Naive thymus-derived CD4-positive, alpha-beta T cell (primary cell): ENCODE data around the gene OGFR. TPM values are rescaled to one million over a fixed set of nuclear protein-coding genes. Genes with fewer than 3 reads are reported as not detected.
A peak's percentile ranks its signal among the peaks of the same experiment; 100 is the strongest.

Source experiments
- ATAC-seq: fragments of 150-1000 bp; cut with Tn5 transposase; 2 replicates; pipeline ENCODE4 v1.10.0; 2021; ENCODE audit warnings: mild to moderate bottlenecking, moderate library complexity
- CTCF ChIA-PET: fragments of 350-600 bp; sonication (Branson Sonifier 250); formaldehyde crosslinking; loops from one replicate; lab custom pipeline; 2021; ENCODE audit warnings: antibody characterized with exemption; lab: Charles Lee
- POLR2A ChIA-PET: fragments of 350-600 bp; sonication (Branson Sonifier 250); formaldehyde crosslinking; loops from one replicate; lab custom pipeline; 2021; ENCODE audit warnings: antibody characterized with exemption, inconsistent platforms; lab: Charles Lee
- DNase-seq, 9 donors: peaks; one replicate each; pipeline versions ENCODE4 v3.0.0 to v3.0.0-alpha.2; 2020 to 2022; ENCODE audit warnings: mixed read lengths in 1 of 9
- H3K27ac ChIP-seq: one replicate; pipeline ENCODE4 v1.7.0; 2013; ENCODE audit warnings: mild to moderate bottlenecking, low read depth, low read length, moderate library complexity
- H3K27me3 ChIP-seq, 2 donors: one replicate each; pipeline ENCODE4 v1.7.0; 2013; ENCODE audit warnings: low read length in 2 of 2, mild to moderate bottlenecking in 2 of 2, moderate library complexity in 2 of 2; ENCODE audit not compliant: control insufficient read depth in 2 of 2, insufficient read depth in 2 of 2
- H3K36me3 ChIP-seq, 3 experiments: 1 replicate in 2 of 3; 2 replicates in 1 of 3; pipeline ENCODE4 v1.7.0; 2013; ENCODE audit warnings: low read length in 3 of 3, mild to moderate bottlenecking in 3 of 3, moderate library complexity in 1 of 3; ENCODE audit not compliant: insufficient read depth in 3 of 3, control insufficient read depth in 2 of 3
- H3K4me1 ChIP-seq, 2 donors: one replicate each; pipeline ENCODE4 v1.7.0; 2013; ENCODE audit warnings: low read length in 2 of 2, mild to moderate bottlenecking in 2 of 2, moderate library complexity in 1 of 2; ENCODE audit not compliant: control insufficient read depth in 2 of 2, insufficient read depth in 2 of 2
- H3K4me3 ChIP-seq: 2 replicates; pipeline ENCODE4 v1.7.0; 2013; ENCODE audit warnings: mild to moderate bottlenecking, low read length
- H3K9me3 ChIP-seq, 3 experiments: 1 replicate in 2 of 3; 2 replicates in 1 of 3; pipeline ENCODE4 v1.7.0; 2013; ENCODE audit warnings: low read length in 3 of 3; ENCODE audit not compliant: control insufficient read depth in 2 of 3
- H3K27ac Mint-ChIP-seq, 9 donors: one replicate each; pipeline ENCODE4 v1.8.0; 2020 to 2022; ENCODE audit warnings: mixed read lengths in 9 of 9, mild to moderate bottlenecking in 8 of 9, moderate library complexity in 5 of 9, inconsistent platforms in 2 of 9
- H3K27me3 Mint-ChIP-seq, 5 donors: one replicate each; pipeline ENCODE4 v1.8.0; 2021 to 2022; ENCODE audit warnings: mixed read lengths in 5 of 5, mild to moderate bottlenecking in 1 of 5
- H3K36me3 Mint-ChIP-seq, 5 donors: one replicate each; pipeline ENCODE4 v1.8.0; 2020 to 2022; ENCODE audit warnings: mixed read lengths in 5 of 5, mild to moderate bottlenecking in 3 of 5, inconsistent platforms in 1 of 5
- H3K4me1 Mint-ChIP-seq, 7 donors: one replicate each; pipeline ENCODE4 v1.8.0; 2020 to 2022; ENCODE audit warnings: mixed read lengths in 7 of 7, mild to moderate bottlenecking in 3 of 7, inconsistent platforms in 1 of 7
- H3K4me3 Mint-ChIP-seq, 10 donors: one replicate each; pipeline ENCODE4 v1.8.0; 2020 to 2022; ENCODE audit warnings: mild to moderate bottlenecking in 10 of 10, mixed read lengths in 10 of 10, moderate library complexity in 6 of 10, inconsistent platforms in 2 of 10
- H3K9me3 Mint-ChIP-seq, 11 donors: one replicate each; pipeline ENCODE4 v1.8.0; 2020 to 2022; ENCODE audit warnings: mixed read lengths in 11 of 11, mild to moderate bottlenecking in 4 of 11, inconsistent platforms in 1 of 11, moderate library complexity in 1 of 11
- intact Hi-C, 2 donors: fragments of 100-400 bp; cut with micrococcal nuclease; formaldehyde crosslinking; loops; one replicate each; pipeline ENCODE4 v1.15.1; 2023
- polyA plus RNA-seq, 2 donors: library from polyadenylated mRNA; unstranded; fragments of 300-500 nt; fragmentation: Illumina TruSeq; gene quantifications; one replicate each; pipeline ENCODE4 v1.2.3, GENCODE V29; 2021
- total RNA-seq, 6 experiments: library from RNA in 5 of 6; stranded (reverse) in 5 of 6; gene quantifications; 1 replicate in 5 of 6; 2 replicates in 1 of 6; pipeline ENCODE4 v1.2.3 and lab custom pipeline; 2021 to 2026

OGFR gene
- total and polyA plus RNA-seq, 7 experiments from 2014 or later: 34.5 to 82.7 (median 69.6) TPM

GRCh38 chr20:62805155-62805710 lies 598 bp downstream of the OGFR start:
- intact Hi-C loops: loop anchor here (2.0 to 5.0 kb wide), 2 partner anchors 64 to 163 kb away; partner anchors contain the start of gene SLCO4A1 (in 1 of the 2)
- Mint-ChIP-seq H3K27ac (peak overlapping the region in 4 of 9 donors; percentile 38 to 96 (median 62)), H3K9me3 (no peaks in the 10 kb centered on the region), H3K27me3 (no peaks in the 10 kb centered on the region), H3K36me3 (peaks cover 0 to 5% (median under 1%) of the 10 kb centered on the region in 5 donors), H3K4me3 (peak overlapping the region; percentile 61 to 97 (median 76)), H3K4me1 (peaks cover 16 to 37% (median 26%) of the 10 kb centered on the region in 7 donors)
- H3K4me1 ChIP-seq: peaks cover 16 to 30% of the 10 kb centered on the region in 2 donors
- peak overlapping the region; percentile 88 for H3K27ac ChIP-seq
- peak overlapping the region; percentile 65 for H3K4me3 ChIP-seq
- ChIA-PET CTCF (interaction anchor here (1.8 kb wide), 1 partner anchor 305 kb away, joined by 4 read pairs; no protein-coding TSS in a partner anchor), POLR2A (interaction anchor here (1.9 to 5.1 kb wide), 2 partner anchors 11 to 154 kb away, joined by 8 to 65 read pairs; partner anchors contain the start of gene MRGBP)
- peak; percentile 37 for ATAC-seq
- H3K27me3 ChIP-seq: no peaks in the 10 kb centered on the region
- H3K36me3 ChIP-seq: peaks cover 10 to 52% (median 20%) of the 10 kb centered on the region in 3 experiments
- DNase-seq: peak in 3 of 9 donors; percentile 28 to 73 (median 31)
- no peaks in the 10 kb centered on the region for H3K9me3 ChIP-seq

GRCh38 chr20:62805711-62806382 lies 1.2 kb downstream of the OGFR start:
- peak overlapping the region; percentile 61 to 83 (median 78) for H3K4me3 Mint-ChIP-seq
- Histone ChIP-seq H3K4me3 (peak overlapping the region; percentile 63), H3K27me3 (no peaks in the 10 kb centered on the region), H3K27ac (peak overlapping the region; percentile 88), H3K4me1 (peaks cover 16 to 30% of the 10 kb centered on the region in 2 donors), H3K9me3 (no peaks in the 10 kb centered on the region), H3K36me3 (peaks cover 10 to 52% (median 23%) of the 10 kb centered on the region in 3 experiments)
- H3K9me3 Mint-ChIP-seq: no peaks in the 10 kb centered on the region
- H3K27me3 Mint-ChIP-seq: no peaks in the 10 kb centered on the region
- H3K4me1 Mint-ChIP-seq: peaks cover 16 to 37% (median 26%) of the 10 kb centered on the region in 7 donors
- ChIA-PET POLR2A (interaction anchor here (1.9 to 5.1 kb wide), 2 partner anchors 11 to 154 kb away, joined by 8 to 65 read pairs; partner anchors contain the start of gene MRGBP), CTCF (no interaction called here)
- intact Hi-C loops: loop anchor here (2.0 to 5.0 kb wide), 2 partner anchors 65 to 164 kb away; partner anchors contain the start of gene SLCO4A1 (in 1 of the 2)
- ATAC-seq: peak; percentile 28
- peak overlapping the region in 7 of 9 donors; percentile 52 to 91 (median 73) for H3K27ac Mint-ChIP-seq
- H3K36me3 Mint-ChIP-seq: peaks cover 0 to 5% (median 0%) of the 10 kb centered on the region in 5 donors
- no peak for DNase-seq

- Histone ChIP-seq H3K4me1 (peaks cover 16 to 30% of the 10 kb centered on the region in 2 donors), H3K4me3 (peak overlapping the region; percentile 63), H3K36me3 (peaks cover 10 to 52% (median 23%) of the 10 kb centered on the region in 3 experiments), H3K27me3 (no peaks in the 10 kb centered on the region), H3K27ac (peak overlapping the region; percentile 88), H3K9me3 (no peaks in the 10 kb centered on the region)
- H3K9me3 Mint-ChIP-seq: no peaks in the 10 kb centered on the region
- peak overlapping the region in 8 of 9 donors; percentile 38 to 91 (median 66) for H3K27ac Mint-ChIP-seq
- intact Hi-C loops: loop anchor here in 1 of 2 donors (5.0 kb wide), 1 partner anchor 164 kb away; the partner anchor contains the start of gene SLCO4A1
- peaks cover 16 to 37% (median 26%) of the 10 kb centered on the region in 7 donors for H3K4me1 Mint-ChIP-seq
- ATAC-seq: no peak
- H3K27me3 Mint-ChIP-seq: no peaks in the 10 kb centered on the region
- H3K36me3 Mint-ChIP-seq: peaks cover 0 to 5% (median 0%) of the 10 kb centered on the region in 5 donors
- no peak for DNase-seq
- ChIA-PET CTCF (interaction anchor here (0.7 to 3.0 kb wide), 2 partner anchors 85 to 138 kb away, joined by 3 to 22 read pairs; no protein-coding TSS in a partner anchor), POLR2A (interaction anchor here (0.7 to 5.1 kb wide), 2 partner anchors 12 to 17 kb away, joined by 4 to 65 read pairs; partner anchors contain the start of gene MRGBP)
- H3K4me3 Mint-ChIP-seq: peak overlapping the region; percentile 61 to 83 (median 78)
Observed at GRCh38 chr20:62806383-62807050, 1.9 kb downstream of the OGFR start.

- H3K9me3 Mint-ChIP-seq: no peaks in the 10 kb centered on the region
- peak overlapping the region; percentile 52 for H3K27ac ChIP-seq
- peaks cover 0 to 7% (median 3%) of the 10 kb centered on the region in 5 donors for H3K36me3 Mint-ChIP-seq
- H3K4me1 ChIP-seq: peaks cover 16 to 30% of the 10 kb centered on the region in 2 donors
- DNase-seq (no peak), ATAC-seq (no peak)
- no peak overlapping the region for H3K4me3 ChIP-seq
- H3K36me3 ChIP-seq: peaks cover 10 to 62% (median 23%) of the 10 kb centered on the region in 3 experiments
- H3K27me3 ChIP-seq: no peaks in the 10 kb centered on the region
- H3K27me3 Mint-ChIP-seq: no peaks in the 10 kb centered on the region
- H3K9me3 ChIP-seq: no peaks in the 10 kb centered on the region
- ChIA-PET CTCF (interaction anchor here (0.7 to 3.0 kb wide), 14 partner anchors 11 to 308 kb away, joined by 3 to 22 read pairs (median 4); partner anchors contain the start of gene MRGBP), POLR2A (interaction anchor here (0.7 to 1.9 kb wide), 6 partner anchors 11 to 156 kb away, joined by 4 to 12 read pairs (median 4); partner anchors contain the start of gene MRGBP)
- H3K4me1 Mint-ChIP-seq: peaks cover 16 to 37% (median 27%) of the 10 kb centered on the region in 7 donors
- peak overlapping the region in 6 of 9 donors; percentile 33 to 88 (median 56) for H3K27ac Mint-ChIP-seq
- intact Hi-C loops: loop anchor here (1.0 to 5.0 kb wide), 3 partner anchors 13 to 307 kb away; partner anchors contain the start of gene SLCO4A1 (in 1 of the 2)
- peak overlapping the region in 7 of 10 donors; percentile 13 to 83 (median 63) for H3K4me3 Mint-ChIP-seq
Observed at GRCh38 chr20:62807444-62808210, 3.0 kb downstream of the OGFR start.

- Histone ChIP-seq H3K27me3 (no peaks in the 10 kb centered on the region), H3K4me3 (no peak overlapping the region), H3K36me3 (peaks cover 10 to 68% (median 23%) of the 10 kb centered on the region in 3 experiments), H3K4me1 (peaks cover 16 to 30% of the 10 kb centered on the region in 2 donors), H3K9me3 (no peaks in the 10 kb centered on the region), H3K27ac (peak overlapping the region; percentile 22)
- DNase-seq (peak; percentile 58 to 84 (median 71)), ATAC-seq (peak; percentile 70)
- intact Hi-C loops: loop anchor here (1.0 to 5.0 kb wide), 3 partner anchors 14 to 308 kb away; partner anchors contain the start of gene SLCO4A1 (in 1 of the 2)
- no peaks in the 10 kb centered on the region for H3K9me3 Mint-ChIP-seq
- peak overlapping the region in 9 of 10 donors; percentile 18 to 82 (median 57) for H3K4me3 Mint-ChIP-seq
- POLR2A ChIA-PET: interaction anchor here (0.7 to 1.9 kb wide), 6 partner anchors 12 to 157 kb away, joined by 4 to 12 read pairs (median 6); partner anchors contain the start of gene MRGBP
- H3K36me3 Mint-ChIP-seq: peaks cover 0 to 7% (median 3%) of the 10 kb centered on the region in 5 donors
- H3K4me1 Mint-ChIP-seq: peaks cover 16 to 33% (median 25%) of the 10 kb centered on the region in 7 donors
- no peaks in the 10 kb centered on the region for H3K27me3 Mint-ChIP-seq
- H3K27ac Mint-ChIP-seq: peak overlapping the region in 7 of 9 donors; percentile 13 to 88 (median 65)
- CTCF ChIA-PET: interaction anchor here (0.7 to 3.0 kb wide), 16 partner anchors 10 to 309 kb away, joined by 3 to 22 read pairs (median 3); partner anchors contain the start of gene MRGBP
Observed at GRCh38 chr20:62808211-62808865, 3.7 kb downstream of the OGFR start.
